Islet precursor cell (in vitro differentiated cells): ENCODE measurements around the gene PLD1.

ENCODE experiments used
- DNase-seq: peaks from one replicate; pipeline ENCODE4 v3.0.0-alpha.2; 2018

Gene PLD1

GRCh38 chr3:171551296-171551695 lies 259.0 kb downstream of the PLD1 start:
- no peak for DNase-seq
